Sigmoid colon (tissue), 4 donors: ENCODE data around the gene CTIF.

Source experiments
- CTCF ChIP-seq, 4 experiments: fragments of 450-650 bp in 3 of 4; fragments of 200-600 bp in 1 of 4; IDR thresholded peaks; one replicate each; pipeline ENCODE4 v1.5.1; 2016 to 2019; ENCODE audit warnings: antibody characterized with exemption in 4 of 4, mild to moderate bottlenecking in 3 of 4, moderate library complexity in 2 of 4
- POLR2A ChIP-seq, 2 donors: fragments of 450-650 bp; IDR thresholded peaks; one replicate each; pipeline ENCODE4 v1.6.1; 2016; ENCODE audit warnings: antibody characterized with exemption in 2 of 2, mild to moderate bottlenecking in 2 of 2, moderate library complexity in 2 of 2
- POLR2AphosphoS5 ChIP-seq, 4 donors: sonication (generic); formaldehyde crosslinking; IDR thresholded peaks; one replicate each; pipeline ENCODE4 v1.6.1; 2017; ENCODE audit warnings: antibody characterized with exemption in 4 of 4

- TF ChIP-seq CTCF (IDR thresholded peaks at IDR 0.05): no peak
- no peak for TF ChIP-seq POLR2A (IDR thresholded peaks at IDR 0.05)
- TF ChIP-seq POLR2AphosphoS5 (IDR thresholded peaks at IDR 0.05): peak in 2 of 4 donors; percentile 39 to 47
These were observed 7.0 kb downstream of the CTIF start for GRCh38 chr18:48545757-48546321.
